Measurements from ENCODE around the gene ATP13A3. TPM values are rescaled to one million over a fixed set of nuclear protein-coding genes. Genes with fewer than 3 reads are reported as not detected.
"Not testable (repeated sequence)": the region's sequence is repeated elsewhere in the genome, so short reads cannot be mapped to it uniquely, and the experiment has no call there.

Gene ATP13A3
- total and polyA plus RNA-seq, 4 donors = 26.6 to 166 (median 75.5) TPM

GRCh38 chr3:194504861-194505260 is 18.1 kb upstream of the ATP13A3 start:
- Histone ChIP-seq H3K4me1 (ENCODE audit: control insufficient read depth in 5 of 5, insufficient read depth in 5 of 5, low read length in 5 of 5) (no peaks in the 10 kb centered on the region), H3K36me3 (ENCODE audit: control insufficient read depth in 4 of 4, insufficient read depth in 4 of 4, low read length in 4 of 4) (no peaks in the 10 kb centered on the region), H3K9me3 (ENCODE audit: control insufficient read depth in 4 of 4, insufficient read depth in 3 of 4, low read length in 3 of 4) (no peaks in the 10 kb centered on the region), H3K9ac (ENCODE audit: insufficient read depth in 1 of 2, low read length in 2 of 2) (no peak overlapping the region), H3K27me3 (ENCODE audit: control insufficient read depth in 3 of 3, insufficient read depth in 3 of 3, low read length in 2 of 3) (no peaks in the 10 kb centered on the region), H3K4me3 (no peak overlapping the region), H3K27ac (ENCODE audit: low read depth in 1 of 2, low read length in 1 of 2) (no peak overlapping the region)
- no peak for TF ChIP-seq CTCF (IDR thresholded peaks at IDR 0.05; ENCODE audit: control extremely low read depth, extremely low read depth)
- DNase-seq (no peak), ATAC-seq (ENCODE audit: insufficient read depth, low FRiP score) (no peak)
- WGBS, 2 donors = 95% methylated on average over 7 of the region's 7 CpGs

GRCh38 chr3:194504146-194504545 is 17.3 kb upstream of the ATP13A3 start:
- H3K27me3 ChIP-seq (ENCODE audit: control insufficient read depth in 3 of 3, insufficient read depth in 3 of 3, low read length in 2 of 3) = no peaks in the 10 kb centered on the region
- no peaks in the 10 kb centered on the region for H3K36me3 ChIP-seq (ENCODE audit: control insufficient read depth in 4 of 4, insufficient read depth in 4 of 4, low read length in 4 of 4)
- no peaks in the 10 kb centered on the region for H3K9me3 ChIP-seq (ENCODE audit: control insufficient read depth in 4 of 4, insufficient read depth in 3 of 4, low read length in 3 of 4)
- 99 to 100% methylated on average over 2 of the region's 2 CpGs for WGBS, 2 donors
- H3K4me1 ChIP-seq (ENCODE audit: control insufficient read depth in 5 of 5, insufficient read depth in 5 of 5, low read length in 5 of 5) = no peaks in the 10 kb centered on the region
- no peak overlapping the region for H3K27ac ChIP-seq (ENCODE audit: low read depth in 1 of 2, low read length in 1 of 2)
- ATAC-seq (ENCODE audit: insufficient read depth, low FRiP score) = no peak
- H3K9ac ChIP-seq (ENCODE audit: insufficient read depth in 1 of 2, low read length in 2 of 2) = no peak overlapping the region
- no peak for DNase-seq
- TF ChIP-seq CTCF (IDR thresholded peaks at IDR 0.05; ENCODE audit: control extremely low read depth, extremely low read depth) = no peak
- no peak overlapping the region for H3K4me3 ChIP-seq

GRCh38 chr3:194503081-194503531 is 16.3 kb upstream of the ATP13A3 start:
- ATAC-seq (ENCODE audit: insufficient read depth, low FRiP score) (no peak), DNase-seq (no peak)
- Histone ChIP-seq H3K27ac (ENCODE audit: low read depth in 1 of 2, low read length in 1 of 2) (no peak overlapping the region), H3K4me1 (ENCODE audit: control insufficient read depth in 5 of 5, insufficient read depth in 5 of 5, low read length in 5 of 5) (no peaks in the 10 kb centered on the region), H3K36me3 (ENCODE audit: control insufficient read depth in 4 of 4, insufficient read depth in 4 of 4, low read length in 4 of 4) (no peaks in the 10 kb centered on the region), H3K4me3 (no peak overlapping the region), H3K9me3 (ENCODE audit: control insufficient read depth in 4 of 4, insufficient read depth in 3 of 4, low read length in 3 of 4) (no peaks in the 10 kb centered on the region), H3K9ac (ENCODE audit: insufficient read depth in 1 of 2, low read length in 2 of 2) (no peak overlapping the region), H3K27me3 (ENCODE audit: control insufficient read depth in 3 of 3, insufficient read depth in 3 of 3, low read length in 2 of 3) (no peaks in the 10 kb centered on the region)
- TF ChIP-seq CTCF (IDR thresholded peaks at IDR 0.05; ENCODE audit: control extremely low read depth, extremely low read depth) = no peak
- WGBS, 2 donors = 95 to 97% methylated on average over 2 of the region's 2 CpGs

GRCh38 chr3:194500198-194500597 is 13.4 kb upstream of the ATP13A3 start:
- ATAC-seq (ENCODE audit: insufficient read depth, low FRiP score) (no peak), DNase-seq (no peak)
- no peaks in the 10 kb centered on the region for H3K27me3 ChIP-seq (ENCODE audit: control insufficient read depth in 3 of 3, insufficient read depth in 3 of 3, low read length in 2 of 3)
- no peaks in the 10 kb centered on the region for H3K36me3 ChIP-seq (ENCODE audit: control insufficient read depth in 4 of 4, insufficient read depth in 4 of 4, low read length in 4 of 4)
- no peak for TF ChIP-seq CTCF (IDR thresholded peaks at IDR 0.05; ENCODE audit: control extremely low read depth, extremely low read depth)
- no peak overlapping the region for H3K4me3 ChIP-seq
- no peaks in the 10 kb centered on the region for H3K9me3 ChIP-seq (ENCODE audit: control insufficient read depth in 4 of 4, insufficient read depth in 3 of 4, low read length in 3 of 4)
- H3K27ac ChIP-seq (ENCODE audit: low read depth in 1 of 2, low read length in 1 of 2) = no peak overlapping the region
- no peak overlapping the region for H3K9ac ChIP-seq (ENCODE audit: insufficient read depth in 1 of 2, low read length in 2 of 2)
- no peaks in the 10 kb centered on the region for H3K4me1 ChIP-seq (ENCODE audit: control insufficient read depth in 5 of 5, insufficient read depth in 5 of 5, low read length in 5 of 5)

GRCh38 chr3:194499516-194499915 is 12.7 kb upstream of the ATP13A3 start:
- WGBS, 2 donors = 75 to 96% methylated on average over 6 of the region's 6 CpGs
- DNase-seq; H3K4me3 ChIP-seq; H3K27me3 ChIP-seq (ENCODE audit: control insufficient read depth in 3 of 3, insufficient read depth in 3 of 3, low read length in 2 of 3); H3K9ac ChIP-seq (ENCODE audit: insufficient read depth in 1 of 2, low read length in 2 of 2); H3K27ac ChIP-seq (ENCODE audit: low read depth in 1 of 2, low read length in 1 of 2); H3K4me1 ChIP-seq (ENCODE audit: control insufficient read depth in 5 of 5, insufficient read depth in 5 of 5, low read length in 5 of 5); H3K9me3 ChIP-seq (ENCODE audit: control insufficient read depth in 4 of 4, insufficient read depth in 3 of 4, low read length in 3 of 4); H3K36me3 ChIP-seq (ENCODE audit: control insufficient read depth in 4 of 4, insufficient read depth in 4 of 4, low read length in 4 of 4); ATAC-seq (ENCODE audit: insufficient read depth, low FRiP score): not testable (repeated sequence)

All from lung (tissue), 12 donors.